Colonic mucosa (tissue), 4 donors: ENCODE data around the gene GRIN1. TPM values are rescaled to one million over a fixed set of nuclear protein-coding genes. Genes with fewer than 3 reads are reported as not detected.

Experiments
- DNase-seq: peaks from one replicate; pipeline ENCODE4 v3.0.0-alpha.2; 2020
- H3K27ac ChIP-seq: fragments of 200-600 bp; one replicate; pipeline ENCODE4 v1.8.0; 2021
- H3K27me3 ChIP-seq: fragments of 200-600 bp; one replicate; pipeline ENCODE4 v1.8.0; 2021
- H3K36me3 ChIP-seq: fragments of 200-600 bp; one replicate; pipeline ENCODE4 v1.8.0; 2021
- H3K4me1 ChIP-seq: fragments of 200-600 bp; one replicate; pipeline ENCODE4 v1.8.0; 2021; ENCODE audit warnings: mild to moderate bottlenecking
- H3K4me3 ChIP-seq: fragments of 200-600 bp; one replicate; pipeline ENCODE4 v1.8.0; 2021
- H3K9ac ChIP-seq, 2 donors: one replicate each; pipeline ENCODE4 v1.7.0; 2013; ENCODE audit warnings: control low read depth in 2 of 2, low read depth in 2 of 2, low read length in 2 of 2
- H3K9me3 ChIP-seq: fragments of 200-600 bp; one replicate; pipeline ENCODE4 v1.8.0; 2021
- CTCF ChIP-seq: fragments of 200-600 bp; IDR thresholded peaks from one replicate; pipeline ENCODE4 v1.8.0; 2022; ENCODE audit warnings: antibody characterized with exemption, mild to moderate bottlenecking
- intact Hi-C: fragments of 100-400 bp; cut with DNase I; formaldehyde crosslinking; loops from one replicate; pipeline ENCODE4 v1.14.1; 2022
- total RNA-seq, 2 donors: library from RNA; stranded (reverse); fragmentation: NEBNext Ultra II Directional in 1 of 2; extraction: Animal tissue kit (Norgen Biotek cat#: 25700) in 1 of 2; gene quantifications; one replicate each; pipeline ENCODE4 v1.2.1, GENCODE V29; 2021
- donor health status: healthy.
- donor health status: DM: no; HTN: no; CAD: no.
- donor health status: DM: no; HTN: no; CAD: no.

The GRIN1 gene
- total RNA-seq, 2 donors from 2014 or later: 0.47 to 0.93 TPM

GRCh38 chr9:137139468-137140150 is 655 bp downstream of the GRIN1 start:
- H3K9me3 ChIP-seq: no peaks in the 10 kb centered on the region
- no peak overlapping the region for H3K9ac ChIP-seq
- no peaks in the 10 kb centered on the region for H3K36me3 ChIP-seq
- intact Hi-C loops: no loop called here
- no peak overlapping the region for H3K27ac ChIP-seq
- no peak for DNase-seq
- TF ChIP-seq CTCF: no peak
- H3K4me3 ChIP-seq: no peak overlapping the region
- H3K27me3 ChIP-seq: peaks cover 54% of the 10 kb centered on the region
- H3K4me1 ChIP-seq: no peaks in the 10 kb centered on the region

- Histone ChIP-seq H3K4me3 (no peak overlapping the region), H3K9me3 (no peaks in the 10 kb centered on the region), H3K27me3 (peaks cover 54% of the 10 kb centered on the region), H3K4me1 (no peaks in the 10 kb centered on the region), H3K27ac (no peak overlapping the region), H3K36me3 (no peaks in the 10 kb centered on the region), H3K9ac (no peak overlapping the region)
- no peak for DNase-seq
- intact Hi-C loops: no loop called here
- no peak for TF ChIP-seq CTCF
Measured at GRCh38 chr9:137140151-137141012, 1.4 kb downstream of the GRIN1 start.

- no peak overlapping the region for H3K9ac ChIP-seq
- intact Hi-C loops: no loop called here
- DNase-seq: no peak
Measured at GRCh38 chr9:137141050-137141810, 2.3 kb downstream of the GRIN1 start.

GRCh38 chr9:137141976-137142936 is 3.3 kb downstream of the GRIN1 start:
- Histone ChIP-seq H3K27me3 (peaks cover 40% of the 10 kb centered on the region), H3K36me3 (no peaks in the 10 kb centered on the region), H3K9me3 (no peaks in the 10 kb centered on the region), H3K4me3 (no peak overlapping the region), H3K27ac (no peak overlapping the region), H3K4me1 (no peaks in the 10 kb centered on the region), H3K9ac (no peak overlapping the region)
- DNase-seq: no peak
- TF ChIP-seq CTCF: no peak
- intact Hi-C loops: no loop called here

More at GRCh38 chr9:137141050-137141810, 2.3 kb downstream of the GRIN1 start:
- H3K4me3 ChIP-seq: no peak overlapping the region
- peaks cover 48% of the 10 kb centered on the region for H3K27me3 ChIP-seq
- no peak overlapping the region for H3K27ac ChIP-seq
- no peaks in the 10 kb centered on the region for H3K4me1 ChIP-seq
- no peaks in the 10 kb centered on the region for H3K9me3 ChIP-seq
- TF ChIP-seq CTCF: no peak
- H3K36me3 ChIP-seq: no peaks in the 10 kb centered on the region
